H7 (cell line): ENCODE data around the gene GPS1. TPM values are rescaled to one million over a fixed set of nuclear protein-coding genes. Genes with fewer than 3 reads are reported as not detected.

Source experiments
- DNase-seq: peaks from one replicate; pipeline ENCODE4 v3.0.0; 2012
- H3K27me3 ChIP-seq: 2 replicates; pipeline ENCODE4 v1.6.0; 2011; ENCODE audit warnings: mild to moderate bottlenecking, low read length; ENCODE audit not compliant: control insufficient read depth, insufficient read depth
- H3K36me3 ChIP-seq: replicated peaks from 2 replicates; pipeline ENCODE4 v1.5.1; 2011; ENCODE audit warnings: low read length; ENCODE audit not compliant: control insufficient read depth, insufficient read depth
- H3K4me3 ChIP-seq: 2 replicates; pipeline ENCODE4 v1.5.1; 2011; ENCODE audit warnings: low read depth, mild to moderate bottlenecking, control low read depth, low read length, moderate library complexity; ENCODE audit not compliant: insufficient read depth
- total RNA-seq: library from RNA; depleted of rRNA; stranded (reverse); fragments of >200 nt; shearing (Covaris generic); gene quantifications from 2 replicates; pipeline ENCODE4 v1.2.3, GENCODE V29; 2014

Gene GPS1
- total RNA-seq, 1 experiment from 2014 or later, result 248 TPM

DNA sequence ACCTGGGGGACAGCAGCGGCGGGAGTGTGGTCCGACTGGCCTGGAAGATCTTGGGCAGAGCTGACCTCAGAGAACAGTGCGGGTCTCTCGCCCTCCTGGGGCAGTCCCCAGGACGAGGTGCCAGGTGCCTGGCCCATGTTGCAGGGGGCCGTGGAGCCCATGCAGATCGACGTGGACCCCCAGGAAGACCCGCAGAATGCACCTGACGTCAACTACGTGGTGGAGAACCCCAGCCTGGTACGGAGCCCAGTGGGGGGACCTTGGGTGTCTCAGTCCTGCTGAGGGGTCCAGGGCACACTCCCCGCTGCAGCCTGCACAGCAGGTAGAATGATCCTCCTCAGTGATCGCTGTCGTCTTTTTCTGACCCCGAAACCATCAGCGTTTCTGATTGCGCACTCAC is 1.4 kb downstream of the GPS1 start:
- Histone ChIP-seq H3K36me3 (peaks cover 19% of the 10 kb centered on the region), H3K4me3 (no peak overlapping the region; the same call in 1 of the 2 replicates), H3K27me3 (no peaks in the 10 kb centered on the region)
- no peak for DNase-seq

GRCh38 chr17:82053556-82054263 is 2.0 kb downstream of the GPS1 start:
- Histone ChIP-seq H3K4me3 (no peak overlapping the region; the same call in 1 of the 2 replicates), H3K27me3 (no peaks in the 10 kb centered on the region), H3K36me3 (peaks cover 19% of the 10 kb centered on the region)
- DNase-seq, result no peak

- DNase-seq, result no peak
- H3K36me3 ChIP-seq, result peaks cover 17% of the 10 kb centered on the region
Measured at GRCh38 chr17:82054351-82055022, 2.8 kb downstream of the GPS1 start.

GRCh38 chr17:82055023-82055964 is 3.6 kb downstream of the GPS1 start:
- Histone ChIP-seq H3K36me3 (peaks cover 19% of the 10 kb centered on the region), H3K4me3 (no peak overlapping the region), H3K27me3 (no peaks in the 10 kb centered on the region)
- no peak for DNase-seq

More at GRCh38 chr17:82054351-82055022, 2.8 kb downstream of the GPS1 start:
- Histone ChIP-seq H3K27me3 (no peaks in the 10 kb centered on the region), H3K4me3 (no peak overlapping the region)

DNA sequence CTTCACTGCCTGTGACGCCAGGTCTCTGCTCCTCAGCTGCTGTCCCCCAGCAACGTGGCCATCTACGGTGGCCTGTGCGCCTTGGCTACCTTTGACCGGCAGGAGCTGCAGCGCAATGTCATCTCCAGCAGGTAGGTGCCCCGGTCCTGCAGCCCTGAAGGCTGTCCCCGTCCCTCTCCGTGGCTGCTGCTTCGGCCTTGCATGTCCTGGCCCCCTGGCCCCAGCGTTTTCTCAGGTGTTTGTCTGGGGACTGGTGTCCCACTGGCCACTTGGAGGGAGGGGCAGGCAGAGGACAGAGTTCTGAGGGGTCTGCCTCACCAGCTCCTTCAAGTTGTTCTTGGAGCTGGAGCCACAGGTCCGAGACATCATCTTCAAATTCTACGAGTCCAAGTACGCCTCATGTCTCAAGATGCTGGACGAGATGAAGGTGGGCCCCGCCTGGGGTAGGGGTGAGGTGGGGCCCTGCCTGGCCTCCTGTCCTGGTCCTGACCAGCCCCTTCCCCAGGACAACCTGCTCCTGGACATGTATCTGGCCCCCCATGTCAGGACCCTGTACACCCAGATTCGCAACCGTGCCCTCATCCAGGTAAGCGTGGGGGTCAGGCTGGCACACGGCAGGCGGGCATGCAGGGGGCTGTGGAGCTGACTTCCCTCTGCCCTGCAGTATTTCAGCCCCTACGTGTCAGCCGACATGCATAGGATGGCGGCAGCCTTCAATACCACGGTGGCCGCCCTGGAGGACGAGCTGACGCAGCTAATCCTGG is 4.4 kb downstream of the GPS1 start:
- no peak for DNase-seq
- Histone ChIP-seq H3K36me3 (peaks cover 21% of the 10 kb centered on the region), H3K27me3 (no peaks in the 10 kb centered on the region), H3K4me3 (no peak overlapping the region)

GRCh38 chr17:82056729-82057621 is 5.3 kb downstream of the GPS1 start:
- no peak for DNase-seq
- Histone ChIP-seq H3K4me3 (no peak overlapping the region), H3K36me3 (peaks cover 23% of the 10 kb centered on the region), H3K27me3 (no peaks in the 10 kb centered on the region)

DNA sequence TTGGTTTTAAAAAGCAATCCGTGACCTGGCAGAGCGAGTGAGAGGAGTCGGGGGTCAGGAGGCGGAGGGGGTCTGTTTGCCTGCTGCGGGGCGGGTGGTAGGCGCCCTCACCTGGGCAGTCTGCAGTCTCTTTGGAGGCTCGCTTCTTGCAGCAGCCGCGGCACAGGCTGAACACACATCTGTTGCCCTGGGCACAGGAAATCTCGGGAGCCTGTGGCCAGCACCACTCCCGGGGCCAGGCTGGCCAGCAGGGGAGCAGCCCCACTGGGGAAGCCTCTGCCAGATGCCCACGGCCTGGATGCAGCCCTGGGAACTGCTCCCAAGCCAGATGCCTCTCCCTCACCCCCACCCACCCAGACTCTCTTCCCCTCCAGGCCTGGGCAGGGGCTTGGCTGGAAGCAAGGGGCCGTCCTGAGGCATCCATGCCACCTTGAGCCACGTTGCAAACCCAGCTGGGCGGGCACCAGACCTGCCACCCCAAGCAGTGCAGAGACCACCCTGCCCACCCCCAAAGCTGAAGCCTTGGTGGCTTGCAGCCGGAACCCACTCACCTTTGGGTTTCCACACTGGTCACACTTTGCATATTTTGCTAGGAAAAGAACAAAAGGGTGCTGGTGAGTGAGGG is 6.6 kb downstream of the GPS1 start:
- Histone ChIP-seq H3K36me3 (peaks cover 23% of the 10 kb centered on the region), H3K27me3 (no peaks in the 10 kb centered on the region), H3K4me3 (no peak overlapping the region)
- DNase-seq, result no peak

- no peak for DNase-seq
- no peak overlapping the region for H3K4me3 ChIP-seq
- no peaks in the 10 kb centered on the region for H3K27me3 ChIP-seq
- peaks cover 24% of the 10 kb centered on the region for H3K36me3 ChIP-seq
Measured at GRCh38 chr17:82058855-82059249, 7.2 kb downstream of the GPS1 start.

DNA sequence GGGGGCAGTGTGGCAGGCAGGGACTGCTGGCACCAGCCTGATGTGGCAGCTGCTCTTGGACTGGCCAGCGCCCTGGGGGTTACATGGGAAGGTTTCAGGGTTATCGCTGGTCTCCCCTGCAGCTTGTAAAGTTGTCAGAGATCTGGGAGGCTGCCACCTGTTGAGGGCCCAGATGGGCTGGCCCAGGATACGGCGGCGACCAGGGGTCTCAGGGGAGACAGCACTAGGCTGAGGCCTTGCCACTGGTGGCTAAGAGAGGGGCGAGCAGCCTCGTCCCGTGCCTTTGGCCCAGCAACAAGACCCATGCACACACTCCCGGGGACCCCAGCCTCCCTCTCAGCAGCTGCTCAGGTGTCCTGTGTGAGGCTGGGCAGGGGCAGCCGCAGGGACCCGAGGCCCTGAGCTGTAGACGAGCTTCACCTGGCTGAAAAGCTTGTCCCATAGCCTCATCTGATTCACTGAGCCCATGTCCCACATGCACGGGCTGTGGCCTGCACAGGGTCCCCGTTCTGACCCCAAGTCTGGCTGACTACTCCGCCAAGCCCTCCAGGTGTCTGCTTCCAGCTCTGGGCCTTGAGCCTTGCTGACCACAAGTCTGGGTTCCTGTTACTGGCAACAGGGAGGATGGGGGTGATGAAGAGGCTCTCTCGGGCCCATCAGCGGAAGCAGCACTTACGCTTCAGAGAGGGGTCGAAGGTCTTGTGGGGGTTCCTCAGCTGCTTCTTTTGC is 7.7 kb downstream of the GPS1 start:
- no peak overlapping the region for H3K4me3 ChIP-seq
- H3K36me3 ChIP-seq, result peaks cover 23% of the 10 kb centered on the region
- H3K27me3 ChIP-seq, result no peaks in the 10 kb centered on the region
- DNase-seq, result no peak

DNA sequence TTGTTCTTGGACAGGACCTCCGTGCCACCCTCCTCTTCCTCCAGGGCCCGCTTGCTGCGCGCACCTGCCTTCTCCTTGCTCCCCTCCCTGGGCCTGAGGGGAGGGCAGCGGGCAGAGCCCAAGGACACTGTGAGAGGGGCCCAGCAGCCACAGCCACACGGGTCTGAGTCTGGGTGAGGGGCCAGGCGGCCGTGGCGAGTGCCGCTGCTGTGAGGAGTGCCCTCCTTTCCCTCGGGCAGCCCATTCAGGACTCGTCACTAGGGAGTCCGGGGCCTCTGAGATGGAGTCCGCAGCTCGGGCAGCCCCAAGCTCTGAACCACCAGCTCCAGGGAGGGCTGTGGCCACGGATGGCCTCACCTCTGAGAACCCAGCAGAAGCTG is 8.3 kb downstream of the GPS1 start:
- no peak for DNase-seq
- Histone ChIP-seq H3K27me3 (no peaks in the 10 kb centered on the region), H3K36me3 (peaks cover 20% of the 10 kb centered on the region), H3K4me3 (no peak overlapping the region)

- DNase-seq, result no peak
- H3K4me3 ChIP-seq, result no peak overlapping the region
- H3K27me3 ChIP-seq, result no peaks in the 10 kb centered on the region
- H3K36me3 ChIP-seq, result peaks cover 16% of the 10 kb centered on the region
Measured at GRCh38 chr17:82060614-82061013, 8.9 kb downstream of the GPS1 start.

DNA sequence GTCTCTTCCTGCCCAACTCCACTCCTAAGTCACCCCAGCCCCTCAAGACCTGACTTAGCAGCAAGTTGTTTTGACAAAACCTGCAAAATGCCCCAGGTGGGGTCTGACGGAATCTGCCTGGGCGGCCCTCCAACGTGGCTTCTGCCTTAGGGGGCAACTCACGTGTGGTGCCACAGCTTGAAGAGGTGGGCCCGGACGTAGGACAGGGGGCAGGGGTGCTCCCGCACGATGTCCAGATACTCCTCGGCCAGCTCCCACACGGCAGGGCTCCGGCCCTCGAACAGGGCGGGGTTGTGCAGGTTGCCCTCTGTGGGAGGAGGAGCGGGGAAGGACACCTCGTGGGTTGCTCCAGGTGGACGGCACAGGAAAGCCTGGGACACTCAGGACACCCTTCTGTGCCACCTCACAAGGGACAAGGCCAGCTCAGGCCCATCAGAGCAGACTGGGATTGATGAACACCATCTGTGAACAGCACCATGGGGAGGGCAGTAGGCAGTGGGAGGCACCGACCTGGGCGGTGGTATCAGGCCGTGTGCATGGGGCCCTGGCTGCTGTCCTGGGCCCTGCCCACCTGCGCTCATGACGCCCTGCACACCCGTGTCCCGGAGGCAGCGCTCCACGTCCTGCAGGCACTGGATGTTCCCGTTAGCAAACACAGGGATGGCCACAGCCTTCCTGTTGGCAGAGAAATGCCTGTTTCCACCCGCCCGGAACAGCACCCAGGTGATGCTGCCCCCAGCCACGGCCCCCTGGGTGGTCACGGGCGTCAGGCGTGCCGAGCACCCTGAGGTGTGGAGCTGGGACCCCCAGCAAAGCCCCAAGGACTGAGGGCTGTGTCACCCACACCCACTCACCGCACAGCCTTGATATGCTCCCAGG is 9.6 kb downstream of the GPS1 start:
- Histone ChIP-seq H3K4me3 (no peak overlapping the region), H3K36me3 (peaks cover 12% of the 10 kb centered on the region), H3K27me3 (no peaks in the 10 kb centered on the region)
- DNase-seq, result no peak
